Measurements from ENCODE around the gene C5.

DNA sequence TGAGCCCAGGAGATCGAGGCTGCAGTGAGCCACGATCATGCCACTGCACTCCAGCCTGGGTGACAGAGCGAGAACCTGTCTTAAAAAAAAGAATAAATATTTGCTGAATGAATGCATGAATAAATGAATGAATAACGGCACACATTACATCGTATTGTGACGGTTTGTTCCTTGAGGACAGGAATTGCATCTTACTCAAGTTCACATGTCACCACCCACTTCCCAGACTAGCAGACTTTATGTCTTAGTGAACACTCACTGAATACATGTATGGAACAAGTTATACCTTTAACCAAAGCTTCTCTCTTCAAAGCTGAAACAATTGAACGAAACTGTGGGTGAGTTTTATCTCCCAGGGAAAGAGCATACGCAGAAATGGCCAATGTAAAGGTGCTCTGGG lies 70.3 kb downstream of the C5 start:
- TF ChIP-seq, protein P1, sequence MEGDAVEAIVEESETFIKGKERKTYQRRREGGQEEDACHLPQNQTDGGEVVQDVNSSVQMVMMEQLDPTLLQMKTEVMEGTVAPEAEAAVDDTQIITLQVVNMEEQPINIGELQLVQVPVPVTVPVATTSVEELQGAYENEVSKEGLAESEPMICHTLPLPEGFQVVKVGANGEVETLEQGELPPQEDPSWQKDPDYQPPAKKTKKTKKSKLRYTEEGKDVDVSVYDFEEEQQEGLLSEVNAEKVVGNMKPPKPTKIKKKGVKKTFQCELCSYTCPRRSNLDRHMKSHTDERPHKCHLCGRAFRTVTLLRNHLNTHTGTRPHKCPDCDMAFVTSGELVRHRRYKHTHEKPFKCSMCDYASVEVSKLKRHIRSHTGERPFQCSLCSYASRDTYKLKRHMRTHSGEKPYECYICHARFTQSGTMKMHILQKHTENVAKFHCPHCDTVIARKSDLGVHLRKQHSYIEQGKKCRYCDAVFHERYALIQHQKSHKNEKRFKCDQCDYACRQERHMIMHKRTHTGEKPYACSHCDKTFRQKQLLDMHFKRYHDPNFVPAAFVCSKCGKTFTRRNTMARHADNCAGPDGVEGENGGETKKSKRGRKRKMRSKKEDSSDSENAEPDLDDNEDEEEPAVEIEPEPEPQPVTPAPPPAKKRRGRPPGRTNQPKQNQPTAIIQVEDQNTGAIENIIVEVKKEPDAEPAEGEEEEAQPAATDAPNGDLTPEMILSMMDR (IDR thresholded peaks at IDR 0.05), result no peak
- no peak for TF ChIP-seq POLR2AphosphoS5 (IDR thresholded peaks at IDR 0.05; ENCODE audit: low read depth, low read length)
- no peak for TF ChIP-seq EP300 (IDR thresholded peaks at IDR 0.05; ENCODE audit: borderline replicate concordance in 1 of 2, low read depth in 1 of 2, low read length in 1 of 2)
- TF ChIP-seq RAD21 (IDR thresholded peaks at IDR 0.05; ENCODE audit: low read length), result no peak
- TF ChIP-seq, protein P2, sequence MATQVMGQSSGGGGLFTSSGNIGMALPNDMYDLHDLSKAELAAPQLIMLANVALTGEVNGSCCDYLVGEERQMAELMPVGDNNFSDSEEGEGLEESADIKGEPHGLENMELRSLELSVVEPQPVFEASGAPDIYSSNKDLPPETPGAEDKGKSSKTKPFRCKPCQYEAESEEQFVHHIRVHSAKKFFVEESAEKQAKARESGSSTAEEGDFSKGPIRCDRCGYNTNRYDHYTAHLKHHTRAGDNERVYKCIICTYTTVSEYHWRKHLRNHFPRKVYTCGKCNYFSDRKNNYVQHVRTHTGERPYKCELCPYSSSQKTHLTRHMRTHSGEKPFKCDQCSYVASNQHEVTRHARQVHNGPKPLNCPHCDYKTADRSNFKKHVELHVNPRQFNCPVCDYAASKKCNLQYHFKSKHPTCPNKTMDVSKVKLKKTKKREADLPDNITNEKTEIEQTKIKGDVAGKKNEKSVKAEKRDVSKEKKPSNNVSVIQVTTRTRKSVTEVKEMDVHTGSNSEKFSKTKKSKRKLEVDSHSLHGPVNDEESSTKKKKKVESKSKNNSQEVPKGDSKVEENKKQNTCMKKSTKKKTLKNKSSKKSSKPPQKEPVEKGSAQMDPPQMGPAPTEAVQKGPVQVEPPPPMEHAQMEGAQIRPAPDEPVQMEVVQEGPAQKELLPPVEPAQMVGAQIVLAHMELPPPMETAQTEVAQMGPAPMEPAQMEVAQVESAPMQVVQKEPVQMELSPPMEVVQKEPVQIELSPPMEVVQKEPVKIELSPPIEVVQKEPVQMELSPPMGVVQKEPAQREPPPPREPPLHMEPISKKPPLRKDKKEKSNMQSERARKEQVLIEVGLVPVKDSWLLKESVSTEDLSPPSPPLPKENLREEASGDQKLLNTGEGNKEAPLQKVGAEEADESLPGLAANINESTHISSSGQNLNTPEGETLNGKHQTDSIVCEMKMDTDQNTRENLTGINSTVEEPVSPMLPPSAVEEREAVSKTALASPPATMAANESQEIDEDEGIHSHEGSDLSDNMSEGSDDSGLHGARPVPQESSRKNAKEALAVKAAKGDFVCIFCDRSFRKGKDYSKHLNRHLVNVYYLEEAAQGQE (IDR thresholded peaks at IDR 0.05; ENCODE audit: low read depth, low read length), result no peak

Measured in SK-N-SH (cell line).